GM12891 (cell line): ENCODE data around the gene GOLGA7B.

Source experiments
- DNase-seq: peaks from one replicate; pipeline ENCODE4 v3.0.0; 2011; ENCODE audit warnings: low spot score; ENCODE audit not compliant: insufficient read length
- FAIRE-seq: peaks from 2 replicates; lab custom pipeline; 2011; peaks lifted over from hg19 to GRCh38; lab: Jason Lieb, UNC
- PAX5 ChIP-seq: IDR thresholded peaks from 2 replicates; pipeline ENCODE4 v1.6.1; 2011; ENCODE audit warnings: low read length, moderate library complexity, mild to moderate bottlenecking; ENCODE audit not compliant: insufficient read depth, severe bottlenecking
- POLR2A ChIP-seq: IDR thresholded peaks from 2 replicates; pipeline ENCODE4 v1.6.1; 2011; ENCODE audit warnings: low read depth, low read length, control low read depth
- POLR2AphosphoS5 ChIP-seq: IDR thresholded peaks from 2 replicates; pipeline ENCODE4 v1.6.1; 2011; ENCODE audit warnings: low read depth, low read length, control low read depth
- POU2F2 ChIP-seq: IDR thresholded peaks from 2 replicates; pipeline ENCODE4 v1.6.1; 2011; ENCODE audit warnings: low read depth, mild to moderate bottlenecking, control low read depth, low read length, moderate library complexity
- SPI1 ChIP-seq: IDR thresholded peaks from 2 replicates; pipeline ENCODE4 v1.6.1; 2011; ENCODE audit warnings: low read depth, low read length, control low read depth
- TAF1 ChIP-seq: IDR thresholded peaks from 2 replicates; pipeline ENCODE4 v1.6.1; 2011; ENCODE audit warnings: low read depth, low read length, control low read depth

GOLGA7B gene

GRCh38 chr10:97879241-97879640, 29.6 kb downstream of the GOLGA7B start:
- FAIRE-seq: no peak
- TF ChIP-seq POLR2AphosphoS5 (no peak), TAF1 (no peak), SPI1 (no peak), POU2F2 (no peak), PAX5 (no peak), POLR2A (no peak)

GRCh38 chr10:97880109-97880508, 30.5 kb downstream of the GOLGA7B start:
- TF ChIP-seq POU2F2 (no peak), SPI1 (no peak), PAX5 (no peak), TAF1 (no peak), POLR2A (no peak), POLR2AphosphoS5 (no peak)
- FAIRE-seq: no peak
- no peak for DNase-seq

More at GRCh38 chr10:97879241-97879640, 29.6 kb downstream of the GOLGA7B start:
- no peak for DNase-seq

GRCh38 chr10:97882142-97883091, 32.8 kb downstream of the GOLGA7B start:
- FAIRE-seq: no peak
- TF ChIP-seq POLR2AphosphoS5 (no peak), POU2F2 (no peak), SPI1 (no peak), TAF1 (no peak)
- DNase-seq: no peak

- DNase-seq: no peak
- TF ChIP-seq SPI1 (no peak), POU2F2 (no peak), POLR2A (no peak), TAF1 (no peak), PAX5 (no peak), POLR2AphosphoS5 (no peak)
- no peak for FAIRE-seq
Measured at GRCh38 chr10:97883092-97883485, 33.4 kb downstream of the GOLGA7B start.

GRCh38 chr10:97886286-97886685, 36.6 kb downstream of the GOLGA7B start:
- TF ChIP-seq POLR2A (no peak), POU2F2 (no peak), TAF1 (no peak), POLR2AphosphoS5 (no peak), PAX5 (no peak), SPI1 (no peak)
- no peak for FAIRE-seq
- no peak for DNase-seq

DNA sequence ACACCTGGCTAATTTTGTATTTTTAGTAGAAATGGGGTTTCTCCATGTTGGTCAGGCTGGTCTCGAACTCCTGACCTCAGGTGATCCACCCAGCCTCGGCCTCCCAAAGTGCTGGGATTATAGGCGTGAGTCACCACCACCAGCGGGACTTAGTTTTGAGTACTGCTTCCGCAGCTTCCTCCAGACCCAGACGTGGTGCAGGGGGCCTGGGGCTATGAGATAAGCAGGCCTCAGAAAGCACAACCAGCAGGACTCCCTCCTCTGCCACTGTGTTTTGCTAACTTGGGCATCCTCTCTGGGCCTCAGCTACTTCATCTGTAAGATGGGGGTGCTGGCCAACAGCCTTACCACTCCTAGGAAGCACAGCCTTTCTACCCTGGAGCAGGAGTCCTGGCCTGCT, 37.8 kb downstream of the GOLGA7B start:
- no peak for FAIRE-seq

DNA sequence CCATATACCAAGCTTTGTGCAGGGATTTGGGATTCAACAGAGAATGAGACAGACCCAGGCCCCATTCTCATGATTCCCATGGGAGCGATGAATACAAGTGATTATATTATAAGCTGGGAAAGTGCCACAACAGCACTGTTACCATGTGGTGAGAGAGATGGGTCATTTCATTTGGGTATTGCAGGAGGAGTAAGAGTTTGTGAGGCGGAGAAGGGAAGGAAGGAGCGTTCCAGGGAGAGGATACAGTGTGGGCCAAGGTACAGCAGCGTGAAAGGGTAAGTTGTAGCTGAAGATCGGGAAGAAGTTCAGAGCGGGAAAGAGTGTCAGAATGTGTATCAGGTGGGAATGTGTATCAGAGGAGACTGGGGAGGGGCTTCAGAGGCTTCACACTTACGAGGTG, 38.5 kb downstream of the GOLGA7B start:
- TF ChIP-seq TAF1 (no peak), SPI1 (no peak), POLR2AphosphoS5 (no peak), POLR2A (no peak), POU2F2 (no peak), PAX5 (no peak)
- no peak for FAIRE-seq
- DNase-seq: no peak

More for the DNA sequence above, 37.8 kb downstream of the GOLGA7B start:
- no peak for DNase-seq
- TF ChIP-seq TAF1: no peak
- TF ChIP-seq PAX5: no peak
- no peak for TF ChIP-seq POLR2AphosphoS5
- TF ChIP-seq POU2F2: no peak

DNA sequence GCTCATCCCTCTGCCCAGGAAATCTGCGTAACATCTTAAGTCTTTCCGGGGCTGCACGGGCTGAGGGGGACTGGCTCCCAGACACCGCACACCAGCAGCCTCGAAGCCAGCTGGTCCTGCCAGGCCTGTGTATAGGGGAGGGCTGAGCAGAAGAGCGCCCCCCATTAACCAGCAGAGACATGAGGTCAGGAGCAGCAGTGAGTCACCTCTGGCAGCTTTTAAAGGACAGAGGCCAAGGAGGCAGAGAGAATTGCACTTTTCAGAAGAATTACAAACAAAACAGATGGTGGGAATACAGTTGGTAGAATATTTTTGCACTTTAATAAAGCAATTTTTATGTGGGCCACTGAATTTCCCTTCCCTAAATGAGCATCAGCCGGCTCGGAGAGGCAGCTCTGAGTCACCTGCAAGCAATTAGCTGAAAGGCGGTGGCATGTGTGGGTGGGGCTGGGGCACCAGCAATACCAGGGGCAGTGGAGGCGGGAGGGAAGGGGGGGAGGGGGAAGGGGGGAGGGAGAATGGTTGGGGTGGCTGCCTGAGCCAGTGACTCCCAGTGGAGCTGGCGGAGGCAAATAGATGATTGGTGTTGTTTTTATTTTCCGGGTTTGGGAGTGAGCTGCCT, 39.1 kb downstream of the GOLGA7B start:
- no peak for TF ChIP-seq POU2F2
- no peak for TF ChIP-seq POLR2A
- no peak for TF ChIP-seq PAX5
- no peak for TF ChIP-seq SPI1
- no peak for TF ChIP-seq POLR2AphosphoS5
- TF ChIP-seq TAF1: no peak
- FAIRE-seq (no peak), DNase-seq (no peak)

DNA sequence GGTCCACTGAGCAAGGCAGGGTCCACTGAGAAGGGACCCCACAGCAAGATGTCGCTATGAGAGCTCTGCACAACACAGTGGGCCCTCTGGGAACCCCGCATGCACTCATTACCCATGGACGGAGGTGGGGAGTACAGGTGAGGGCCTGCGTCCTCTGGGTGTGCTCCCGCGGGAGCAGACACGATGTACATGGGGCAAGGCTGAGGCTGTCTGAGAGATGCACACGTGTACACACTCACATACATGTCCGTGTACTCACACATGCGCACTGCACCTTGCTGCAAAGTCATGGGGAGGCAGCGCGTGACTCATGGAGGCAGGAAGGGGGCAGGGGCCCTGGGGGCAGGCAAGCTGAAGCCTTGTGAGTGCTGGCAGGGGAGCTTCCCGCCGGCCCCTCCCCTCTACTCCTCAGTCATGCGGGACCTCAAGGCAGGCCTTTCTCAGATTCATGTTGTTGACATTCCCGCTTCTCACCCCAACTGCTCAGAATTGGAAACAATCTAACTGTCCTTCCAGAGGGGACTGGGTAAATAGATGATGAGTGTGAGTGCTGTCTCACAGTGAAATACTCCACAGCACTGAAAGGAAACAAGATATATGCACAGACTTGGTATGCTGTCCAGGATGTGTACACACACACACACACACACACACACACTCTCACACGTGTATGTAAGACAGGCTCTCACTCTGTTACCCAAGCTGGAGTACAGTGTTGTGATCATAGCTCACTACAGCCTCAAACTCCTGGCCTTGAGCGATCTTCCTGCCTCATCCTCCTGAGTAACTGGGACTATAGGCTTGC, 40.0 kb downstream of the GOLGA7B start:
- TF ChIP-seq SPI1: no peak
- no peak for TF ChIP-seq POLR2A
- TF ChIP-seq TAF1: no peak
- TF ChIP-seq POU2F2: no peak
- no peak for TF ChIP-seq POLR2AphosphoS5
- TF ChIP-seq PAX5: no peak
- DNase-seq: no peak
- no peak for FAIRE-seq
